GM21576 (cell line): ENCODE results near the gene AP1AR.
A peak's percentile ranks its signal among the peaks of the same experiment; 100 is the strongest.
"Not testable (repeated sequence)": the region's sequence is repeated elsewhere in the genome, so short reads cannot be mapped to it uniquely, and the experiment has no call there.

Source experiments
- ATAC-seq: cut with Tn5 transposase; IDR thresholded peaks from one replicate; pipeline ENCODE4 v1.9.1; 2021; ENCODE audit warnings: mild to moderate bottlenecking, moderate library complexity; ENCODE audit not compliant: unreplicated experiment

Gene AP1AR

GRCh38 chr4:112277705-112278448 lies 46.3 kb downstream of the AP1AR start:
- ATAC-seq: no peak

- ATAC-seq: peak; percentile 63
These were observed 47.7 kb downstream of the AP1AR start for GRCh38 chr4:112279025-112279881.

- peak; percentile 28 for ATAC-seq
These were observed 48.3 kb downstream of the AP1AR start for GRCh38 chr4:112279882-112280315.

- no peak for ATAC-seq
These were observed 48.9 kb downstream of the AP1AR start for GRCh38 chr4:112280386-112281056.

- ATAC-seq: not testable (repeated sequence)
These were observed 50.4 kb downstream of the AP1AR start for GRCh38 chr4:112281895-112282398.

- ATAC-seq: no peak
These were observed 51.5 kb downstream of the AP1AR start for GRCh38 chr4:112282860-112283667.

GRCh38 chr4:112284166-112284565 lies 52.6 kb downstream of the AP1AR start:
- no peak for ATAC-seq

- no peak for ATAC-seq
These were observed 53.2 kb downstream of the AP1AR start for GRCh38 chr4:112284662-112285411.

- peak; percentile 35 for ATAC-seq
These were observed 55.8 kb downstream of the AP1AR start for GRCh38 chr4:112287258-112287989.

GRCh38 chr4:112288455-112288854 lies 56.9 kb downstream of the AP1AR start:
- ATAC-seq: peak; percentile 34

- no peak for ATAC-seq
These were observed 58.0 kb downstream of the AP1AR start for GRCh38 chr4:112289407-112290253.

- ATAC-seq: no peak
These were observed 58.8 kb downstream of the AP1AR start for GRCh38 chr4:112290341-112290740.

- peak; percentile 81 for ATAC-seq
These were observed 65.6 kb downstream of the AP1AR start, which contains the start of gene ALPK1 for GRCh38 chr4:112296949-112297880. Gene ALPK1, plus strand, starts transcription at chr4:112297369.

- ATAC-seq: no peak
These were observed 68.1 kb downstream of the AP1AR start for GRCh38 chr4:112299721-112300120.

GRCh38 chr4:112302320-112303274 lies 71.0 kb downstream of the AP1AR start:
- peak; percentile 72 for ATAC-seq

GRCh38 chr4:112305477-112305876 lies 73.9 kb downstream of the AP1AR start:
- ATAC-seq: not testable (repeated sequence)
